HG02973 (cell line): ENCODE measurements around the gene THAP2.
"Not testable (repeated sequence)": the region's sequence is repeated elsewhere in the genome, so short reads cannot be mapped to it uniquely, and the experiment has no call there.

Experiments
- ATAC-seq: cut with Tn5 transposase; IDR thresholded peaks from one replicate; pipeline ENCODE4 v1.9.1; 2021; ENCODE audit warnings: moderate library complexity; ENCODE audit not compliant: unreplicated experiment

The THAP2 gene

GRCh38 chr12:71661977-71662530 is 2.0 kb upstream of the THAP2 start:
- ATAC-seq, result no peak

DNA sequence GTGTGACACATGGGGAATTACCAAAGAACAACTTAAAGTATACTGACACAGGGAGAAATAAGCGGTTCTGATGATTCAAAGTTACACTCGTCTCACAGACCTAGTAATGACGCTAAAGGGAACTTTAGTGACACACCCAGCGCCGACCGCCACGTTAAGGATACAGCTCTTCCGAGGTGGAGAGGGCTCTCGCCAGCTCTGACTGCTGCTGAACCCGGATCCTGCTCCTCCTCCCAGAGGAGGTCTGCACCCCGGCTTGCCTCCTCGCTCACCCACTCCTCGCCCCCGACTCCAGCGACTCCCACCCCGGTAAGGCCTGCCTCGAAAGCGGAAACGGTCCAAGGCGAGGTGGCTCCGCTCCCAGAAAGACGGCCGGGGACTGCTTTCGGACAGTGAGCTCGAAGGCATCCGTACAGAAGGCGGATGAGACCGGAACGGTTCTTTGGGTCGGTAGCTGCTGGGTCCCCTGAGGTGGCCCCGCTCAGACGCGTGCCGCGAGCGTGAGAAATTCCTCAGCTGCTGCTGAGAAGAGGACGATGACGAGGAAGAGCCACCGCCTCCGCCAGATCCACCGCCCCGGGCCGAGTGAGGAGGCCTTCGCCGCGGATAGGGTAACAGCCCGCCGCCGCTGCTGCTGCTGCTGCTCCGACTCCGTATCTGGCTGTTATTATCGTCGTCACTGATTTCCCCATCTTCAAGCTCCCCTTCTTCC is 1.1 kb upstream of the THAP2 start:
- peak; percentile 39 for ATAC-seq

DNA sequence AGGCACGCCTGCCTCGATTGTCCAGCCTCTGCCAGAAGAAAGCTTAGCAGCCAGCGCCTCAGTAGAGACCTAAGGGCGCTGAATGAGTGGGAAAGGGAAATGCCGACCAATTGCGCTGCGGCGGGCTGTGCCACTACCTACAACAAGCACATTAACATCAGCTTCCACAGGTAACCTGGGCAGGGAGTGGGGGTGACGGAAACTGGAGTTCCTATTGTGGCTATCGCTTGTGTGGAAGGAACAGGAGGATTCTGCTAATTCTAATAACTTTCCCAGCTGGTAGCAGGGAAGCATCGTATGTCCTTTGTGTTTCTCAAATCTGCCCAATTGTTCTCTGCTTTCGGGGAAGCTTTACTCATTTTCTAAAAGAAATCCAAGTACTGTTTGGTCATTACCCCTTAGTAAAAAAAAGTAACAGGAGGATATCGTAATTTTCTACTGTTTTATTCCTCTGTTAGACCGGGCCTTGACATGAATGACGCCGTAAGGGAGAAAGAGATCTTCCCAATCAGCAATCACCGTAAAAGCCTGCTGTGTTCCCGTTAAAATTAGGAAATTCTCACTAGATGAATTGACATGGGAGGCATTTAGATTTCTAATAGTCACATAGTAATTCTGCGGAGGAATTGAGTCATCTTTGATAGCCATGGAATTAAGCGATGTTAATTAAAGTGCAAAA is 449 bp downstream of the THAP2 start:
- no peak for ATAC-seq

DNA sequence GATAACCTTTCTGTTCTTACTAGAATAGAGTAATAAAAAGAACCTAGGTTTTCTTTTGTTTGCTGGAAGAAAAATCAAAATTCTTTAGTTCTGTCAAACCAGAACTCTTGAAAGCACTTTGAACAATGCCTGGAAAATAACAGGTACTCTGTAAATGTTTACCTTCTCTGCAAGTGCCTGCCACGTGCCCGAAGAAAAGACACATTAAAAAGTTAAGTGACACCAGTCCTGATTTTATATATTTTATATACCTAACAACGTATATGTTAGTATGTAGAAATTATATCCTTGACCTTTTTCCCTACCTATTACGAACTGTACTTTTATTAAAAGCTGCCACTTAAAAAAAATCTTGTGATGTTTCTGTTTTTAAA is 976 bp downstream of the THAP2 start:
- no peak for ATAC-seq

- no peak for ATAC-seq
These were observed 2.2 kb downstream of the THAP2 start for GRCh38 chr12:71666259-71666658.

- ATAC-seq, result no peak
These were observed 7.2 kb downstream of the THAP2 start for GRCh38 chr12:71671311-71671710.

DNA sequence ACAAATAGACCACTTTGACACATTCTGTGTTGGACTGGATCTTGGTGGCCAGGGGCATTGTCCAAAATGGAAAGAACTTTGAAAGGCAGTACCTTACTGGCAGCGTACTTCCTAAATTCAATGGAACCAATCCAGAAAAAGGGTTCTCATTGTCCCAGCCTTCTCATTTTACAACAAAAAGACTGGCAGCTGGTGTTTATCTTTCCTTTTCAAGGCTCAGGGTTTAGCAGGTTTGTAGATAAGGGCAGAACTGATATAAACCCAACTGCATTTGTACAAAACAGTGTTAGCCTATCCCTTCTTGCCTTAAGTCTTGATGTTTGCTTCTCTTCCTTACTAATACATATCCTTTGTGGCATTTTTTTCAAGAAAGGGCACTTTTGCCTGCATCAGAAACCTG is 7.7 kb downstream of the THAP2 start:
- no peak for ATAC-seq

- ATAC-seq, result no peak
These were observed 18.4 kb downstream of the THAP2 start for GRCh38 chr12:71682466-71682865.

GRCh38 chr12:71683633-71684032 is 19.5 kb downstream of the THAP2 start:
- no peak for ATAC-seq

GRCh38 chr12:71684081-71684480 is 20.0 kb downstream of the THAP2 start:
- ATAC-seq, result no peak

DNA sequence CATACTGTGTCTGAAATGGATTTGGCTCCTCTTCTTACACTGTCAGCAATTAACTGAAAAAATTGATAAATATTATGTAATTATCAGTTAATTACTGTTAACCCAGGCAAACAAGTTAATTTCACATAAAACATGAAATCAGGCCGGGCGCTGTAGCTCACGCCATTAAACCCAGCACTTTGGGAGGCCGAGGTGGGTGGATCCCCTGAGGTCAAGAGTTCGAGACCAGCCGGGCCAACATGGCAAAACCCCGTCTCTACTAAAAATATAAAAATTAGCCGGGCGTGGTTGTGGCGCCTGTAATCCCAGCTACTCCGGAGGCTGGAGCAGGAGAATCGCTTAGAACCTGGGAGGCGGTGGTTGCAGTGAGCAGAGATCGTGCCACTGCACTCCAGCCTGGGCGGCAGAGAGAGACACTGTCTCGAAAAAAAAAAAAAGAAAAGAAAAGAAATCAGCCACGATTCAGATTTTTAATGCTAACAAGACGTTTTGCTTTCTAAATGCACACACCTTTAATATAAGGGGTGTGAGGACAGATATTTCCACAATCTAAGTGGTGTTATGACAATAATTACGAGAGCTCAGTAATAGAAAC is 21.3 kb downstream of the THAP2 start:
- no peak for ATAC-seq

- ATAC-seq, result peak; percentile 85
These were observed 22.0 kb downstream of the THAP2 start, which contains the start of gene TMEM19 for GRCh38 chr12:71685914-71686657. Gene TMEM19 (plus strand): TSS chr12:71686082. CDS start chr12:71686681, 599 bp downstream.

- no peak for ATAC-seq
These were observed 22.5 kb downstream of the THAP2 start for GRCh38 chr12:71686658-71687025.

DNA sequence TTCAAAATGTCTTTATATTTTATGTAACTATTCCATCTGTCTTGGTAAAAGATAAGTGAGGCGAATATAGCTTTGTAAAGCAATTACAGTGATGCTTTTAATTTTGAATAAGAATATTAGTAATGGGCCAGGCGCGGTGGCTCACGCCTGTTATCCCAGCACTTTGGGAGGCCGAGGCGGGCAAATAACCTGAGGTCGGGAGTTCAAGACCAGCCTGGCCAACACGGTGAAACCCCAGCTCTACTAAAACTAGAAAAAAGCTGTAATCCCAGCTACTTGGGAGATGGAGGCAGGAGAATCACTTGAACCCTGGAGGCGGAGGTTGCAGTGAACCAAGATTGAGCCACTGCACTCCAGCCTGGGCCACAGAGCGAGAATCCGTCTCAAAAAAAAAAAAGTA is 23.1 kb downstream of the THAP2 start:
- ATAC-seq, result not testable (repeated sequence)

GRCh38 chr12:71688961-71689570 is 25.0 kb downstream of the THAP2 start:
- ATAC-seq, result no peak

DNA sequence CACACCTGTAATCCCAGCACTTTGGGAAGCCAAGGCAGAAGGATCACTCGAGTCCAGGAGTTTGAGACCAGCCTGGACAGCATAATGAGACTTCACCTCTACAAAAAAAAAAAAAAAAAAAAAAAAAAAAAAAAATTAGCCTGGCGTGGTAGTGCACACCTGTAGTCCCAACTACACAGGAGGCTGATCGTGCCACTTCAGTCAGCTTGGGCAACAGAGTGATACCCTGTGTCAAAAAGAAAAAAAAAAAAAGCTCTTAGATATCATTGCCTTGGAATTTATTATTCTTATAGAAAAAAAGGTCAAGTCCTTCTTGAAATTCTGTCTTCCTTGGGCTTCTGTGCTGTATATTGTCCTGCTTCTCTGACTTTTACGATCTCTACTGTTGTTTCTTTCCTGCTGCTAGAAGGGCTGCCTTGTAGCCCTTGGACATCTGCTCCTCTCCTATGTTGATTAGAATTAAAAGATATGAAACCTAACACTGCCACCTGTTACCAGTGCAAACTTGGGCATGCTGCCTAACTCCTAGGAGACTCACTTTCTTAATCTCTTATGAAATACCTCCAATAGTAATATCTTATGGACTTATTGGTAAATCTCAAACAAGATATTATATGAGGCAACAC is 27.5 kb downstream of the THAP2 start:
- no peak for ATAC-seq

DNA sequence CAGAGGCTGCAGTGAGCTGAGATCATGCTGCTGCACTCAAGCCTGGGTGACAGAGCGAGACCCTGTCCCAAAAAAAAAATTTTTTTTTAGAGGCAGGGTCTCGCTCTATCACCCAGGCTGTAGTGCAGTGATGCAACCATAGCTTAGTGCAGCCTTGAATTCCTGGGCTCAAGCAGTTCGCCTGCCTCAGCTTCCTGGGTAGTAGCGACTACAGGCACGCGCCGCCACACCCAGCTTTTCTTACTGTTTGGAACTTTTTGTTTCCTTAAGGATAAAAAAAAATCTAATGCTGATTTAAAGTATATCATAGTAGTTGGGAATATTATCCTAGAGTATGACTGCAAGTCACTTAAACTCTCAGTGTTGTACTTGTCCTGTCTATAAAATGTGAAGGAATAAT is 29.0 kb downstream of the THAP2 start:
- ATAC-seq, result no peak

DNA sequence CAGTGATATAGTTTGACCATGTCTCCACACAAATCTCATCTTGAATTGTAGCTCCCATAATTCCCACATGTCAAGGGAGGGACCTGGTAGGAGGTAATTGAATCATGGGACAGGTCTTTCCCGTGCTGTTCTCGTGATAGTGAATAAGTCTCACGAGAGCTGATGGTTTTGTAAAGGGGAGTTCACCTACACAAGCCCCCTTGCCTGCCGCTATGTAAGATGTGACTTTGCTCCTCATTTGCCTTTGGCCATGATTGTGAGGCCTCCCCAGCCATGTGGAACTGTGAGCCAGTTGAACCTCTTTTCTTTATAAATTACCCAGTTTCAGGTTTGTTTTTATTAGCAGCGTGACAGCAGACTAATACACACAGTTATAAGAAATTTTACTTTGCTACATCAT is 29.6 kb downstream of the THAP2 start:
- ATAC-seq, result not testable (repeated sequence)

DNA sequence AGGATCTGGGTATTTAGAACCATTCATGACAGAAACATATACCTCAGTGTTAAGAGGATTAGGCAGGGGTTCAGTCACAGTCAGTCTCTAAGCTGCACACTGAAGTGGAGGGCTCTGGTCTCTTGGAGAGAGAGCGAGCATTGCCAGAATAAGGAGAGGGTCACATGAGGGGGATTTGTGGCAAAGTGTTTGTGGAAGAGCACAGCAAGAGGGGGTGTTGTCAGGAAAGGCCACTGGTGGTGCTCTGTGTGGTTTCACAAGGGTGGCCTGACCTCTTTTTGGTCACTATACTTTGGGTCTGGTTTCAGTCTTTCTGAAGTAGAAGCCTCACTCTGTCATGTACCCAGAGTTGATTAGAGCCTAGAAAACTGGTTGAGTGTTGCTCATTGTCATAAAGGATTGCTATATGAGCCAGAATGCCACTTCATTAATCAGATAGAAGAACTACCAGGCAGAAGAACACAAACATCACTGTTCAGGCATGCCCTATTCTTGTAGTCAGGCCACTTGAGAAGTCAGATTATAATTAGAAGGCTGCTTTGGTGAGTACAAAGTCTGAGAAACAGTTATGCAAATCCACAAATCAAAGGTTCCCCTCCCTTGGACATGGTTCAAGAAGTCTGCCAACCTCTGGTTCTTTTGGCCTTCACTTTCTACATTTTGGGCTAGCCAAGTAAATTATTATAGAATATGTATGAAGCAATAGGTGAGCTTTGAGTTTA is 30.2 kb downstream of the THAP2 start:
- peak; percentile 82 for ATAC-seq

DNA sequence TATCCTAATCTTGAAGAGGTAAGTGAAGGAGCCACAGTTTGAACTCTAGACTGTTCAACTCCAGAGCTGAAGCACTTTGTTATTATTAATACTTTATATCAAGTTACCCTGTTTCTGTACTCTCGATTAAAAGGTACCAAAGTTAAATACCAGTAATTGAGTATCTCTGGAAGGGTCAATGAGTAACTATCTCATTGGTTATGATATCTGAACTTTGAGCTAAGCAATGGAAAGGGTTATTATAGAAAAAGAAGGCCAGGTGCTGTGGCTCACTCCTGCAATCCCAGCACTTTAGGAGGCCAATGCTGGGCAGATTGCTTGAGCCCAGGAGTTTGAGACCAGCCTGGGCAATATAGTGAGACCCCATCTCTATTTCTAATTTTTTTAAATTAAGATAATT is 31.7 kb downstream of the THAP2 start:
- no peak for ATAC-seq
